Measurements from ENCODE around the gene YAF2. TPM values are rescaled to one million over a fixed set of nuclear protein-coding genes. Genes with fewer than 3 reads are reported as not detected.

YAF2 gene
- total RNA-seq, 1 experiment from 2014 or later: 15.0 TPM

- RAD21 ChIA-PET (ENCODE audit: low non-redundant PET in 1 of 2, low total read pairs in 2 of 2, uncharacterized antibody in 2 of 2, unreplicated experiment in 2 of 2): interaction anchor here in 1 of 2 experiments (0.6 kb wide), 1 partner anchor 16 kb away, joined by 4 read pairs; no protein-coding TSS in a partner anchor
- Histone ChIP-seq H3K9me2 (ENCODE audit: insufficient read depth) (no peaks in the 10 kb centered on the region), H2AFZ (ENCODE audit: low read depth, low read length, poor library complexity, severe bottlenecking) (no peak overlapping the region), H3K9ac (ENCODE audit: low read length) (no peak overlapping the region), H3K4me2 (ENCODE audit: low read length) (no peak overlapping the region), H4K20me1 (ENCODE audit: insufficient read depth) (no peaks in the 10 kb centered on the region), H3K36me3 (ENCODE audit: control insufficient read depth in 1 of 2, insufficient read depth in 2 of 2, low read length in 2 of 2) (no peaks in the 10 kb centered on the region), H3K9me3 (ENCODE audit: control insufficient read depth in 1 of 2, insufficient read depth in 1 of 2, low read depth in 1 of 2, low read length in 2 of 2) (no peaks in the 10 kb centered on the region), H3K4me1 (ENCODE audit: control insufficient read depth in 1 of 2, insufficient read depth in 2 of 2, low read length in 2 of 2) (peaks cover 12 to 15% of the 10 kb centered on the region in 2 experiments), H3K4me3 (replicated peaks in 1 of 2; ENCODE audit: low read depth in 1 of 2, low read length in 2 of 2) (no peak overlapping the region), H3K79me2 (ENCODE audit: insufficient read depth, low read length) (no peaks in the 10 kb centered on the region), H3K27ac (ENCODE audit: low read depth, low read length) (no peak overlapping the region), H3K27me3 (ENCODE audit: insufficient read depth, low read length) (no peaks in the 10 kb centered on the region)
- CTCF ChIA-PET: no interaction called here
- POLR2A ChIA-PET: interaction anchor here (1.9 kb wide), 1 partner anchor 18 kb away, joined by 4 read pairs; no protein-coding TSS in a partner anchor
- DNase-seq (ENCODE audit: low read depth, low spot score) (no peak), ATAC-seq (no peak)
- intact Hi-C loops (cut with micrococcal nuclease): no loop called here
- BruUV-seq (replicated peaks): no TSS peak
- TF ChIP-seq FOSL1 (IDR thresholded peaks at IDR 0.05; ENCODE audit: low read depth): no peak
- TF ChIP-seq REST (IDR thresholded peaks at IDR 0.05; ENCODE audit: low read depth): no peak
- no peak for TF ChIP-seq POLR2A (IDR thresholded peaks at IDR 0.05; ENCODE audit: borderline replicate concordance, extremely low read depth, insufficient read depth, insufficient read length)
- no peak for TF ChIP-seq EGR1 (IDR thresholded peaks at IDR 0.05; ENCODE audit: low read depth)
- no peak for TF ChIP-seq ATF3 (IDR thresholded peaks at IDR 0.05)
- no peak for TF ChIP-seq SRF (IDR thresholded peaks at IDR 0.05; ENCODE audit: low read depth)
- TF ChIP-seq SIN3A (IDR thresholded peaks at IDR 0.05; ENCODE audit: low read depth): no peak
- no peak for TF ChIP-seq JUND (IDR thresholded peaks at IDR 0.05)
- TF ChIP-seq ELF1 (IDR thresholded peaks at IDR 0.05; ENCODE audit: borderline replicate concordance, low read depth): no peak
- no peak for TF ChIP-seq SP1 (IDR thresholded peaks at IDR 0.05; ENCODE audit: low read depth)
- TF ChIP-seq, protein P1, sequence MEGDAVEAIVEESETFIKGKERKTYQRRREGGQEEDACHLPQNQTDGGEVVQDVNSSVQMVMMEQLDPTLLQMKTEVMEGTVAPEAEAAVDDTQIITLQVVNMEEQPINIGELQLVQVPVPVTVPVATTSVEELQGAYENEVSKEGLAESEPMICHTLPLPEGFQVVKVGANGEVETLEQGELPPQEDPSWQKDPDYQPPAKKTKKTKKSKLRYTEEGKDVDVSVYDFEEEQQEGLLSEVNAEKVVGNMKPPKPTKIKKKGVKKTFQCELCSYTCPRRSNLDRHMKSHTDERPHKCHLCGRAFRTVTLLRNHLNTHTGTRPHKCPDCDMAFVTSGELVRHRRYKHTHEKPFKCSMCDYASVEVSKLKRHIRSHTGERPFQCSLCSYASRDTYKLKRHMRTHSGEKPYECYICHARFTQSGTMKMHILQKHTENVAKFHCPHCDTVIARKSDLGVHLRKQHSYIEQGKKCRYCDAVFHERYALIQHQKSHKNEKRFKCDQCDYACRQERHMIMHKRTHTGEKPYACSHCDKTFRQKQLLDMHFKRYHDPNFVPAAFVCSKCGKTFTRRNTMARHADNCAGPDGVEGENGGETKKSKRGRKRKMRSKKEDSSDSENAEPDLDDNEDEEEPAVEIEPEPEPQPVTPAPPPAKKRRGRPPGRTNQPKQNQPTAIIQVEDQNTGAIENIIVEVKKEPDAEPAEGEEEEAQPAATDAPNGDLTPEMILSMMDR (IDR thresholded peaks at IDR 0.05 in 2 of 3, conservative IDR thresholded peaks at IDR 0.05 in 1 of 3; ENCODE audit: borderline replicate concordance in 1 of 3, insufficient read depth in 1 of 3, low read depth in 2 of 3, low read length in 2 of 3): no peak
- TF ChIP-seq YY1 (IDR thresholded peaks at IDR 0.05; ENCODE audit: extremely low read depth, insufficient replicate concordance, low read depth, low read length): no peak
- TF ChIP-seq ZFX (IDR thresholded peaks at IDR 0.05): no peak
- no peak for TF ChIP-seq ZNF274 (IDR thresholded peaks at IDR 0.05; ENCODE audit: low read depth, low read length)
- TF ChIP-seq TCF7L2 (IDR thresholded peaks at IDR 0.05; ENCODE audit: borderline replicate concordance, extremely low read depth, insufficient read depth, insufficient read length): no peak
- TF ChIP-seq ZBTB33 (IDR thresholded peaks at IDR 0.05; ENCODE audit: extremely low read depth, insufficient replicate concordance, low read length): no peak
- no peak for TF ChIP-seq RAD21 (IDR thresholded peaks at IDR 0.05; ENCODE audit: low read depth)
- no peak for TF ChIP-seq EZH2 (IDR thresholded peaks at IDR 0.05)
Observed at GRCh38 chr12:42162965-42163364, 75.1 kb downstream of the YAF2 start.
